A549 (cell line): ENCODE measurements around the gene CALHM3.

Experiments used
- CEBPB ChIP-seq, 2 experiments: fragments of >200 bp in 1 of 2; sonication (Bioruptor Twin) in 1 of 2; formaldehyde crosslinking in 1 of 2; IDR thresholded peaks; 2 replicates each; pipeline ENCODE4 v1.6.1; 2012 to 2016
- CHD4 ChIP-seq: fragments of 200-600 bp; sonication (generic); IDR thresholded peaks from 2 replicates; pipeline ENCODE4 v1.6.1; 2016; ENCODE audit warnings: antibody characterized with exemption, mild to moderate bottlenecking, borderline replicate concordance
- EP300 ChIP-seq, 2 experiments: fragments of >200 bp; sonication (Bioruptor Twin); formaldehyde crosslinking; IDR thresholded peaks; 2 replicates in 1 of 2; 3 replicates in 1 of 2; pipeline ENCODE4 v1.6.1; 2016 to 2017
- MAZ ChIP-seq: fragments of 150-350 bp; IDR thresholded peaks from 2 replicates; pipeline ENCODE4 v1.6.1; 2014; ENCODE audit warnings: antibody characterized with exemption, low read depth, low read length, borderline replicate concordance
- MYC ChIP-seq: IDR thresholded peaks from 2 replicates; pipeline ENCODE4 v1.6.1; 2012; ENCODE audit warnings: mild to moderate bottlenecking, inconsistent platforms, low read length, improper control_type of control experiment, borderline replicate concordance
- NR3C1 ChIP-seq: fragments of >200 bp; sonication (Bioruptor Twin); formaldehyde crosslinking; IDR thresholded peaks from 3 replicates; pipeline ENCODE4 v1.6.1; 2017
- RAD21 ChIP-seq, 2 experiments: fragments of >200 bp in 1 of 2; sonication (Bioruptor Twin) in 1 of 2; formaldehyde crosslinking in 1 of 2; IDR thresholded peaks in 1 of 2; conservative IDR thresholded peaks in 1 of 2; 2 replicates in 1 of 2; 3 replicates in 1 of 2; pipeline ENCODE4 v1.6.1; 2012 to 2018; ENCODE audit warnings: inconsistent platforms in 1 of 2
- TF ChIP-seq, protein P1 (sequence below): fragments of 200-600 bp; sonication (generic); IDR thresholded peaks from 2 replicates; pipeline ENCODE4 v1.6.1; 2016; ENCODE audit warnings: antibody characterized with exemption, mild to moderate bottlenecking, moderate library complexity
- TF ChIP-seq, protein P2 (sequence below): fragments of >200 bp; sonication (Bioruptor Twin); formaldehyde crosslinking; IDR thresholded peaks from 3 replicates; pipeline ENCODE4 v1.5.1; 2016

DNA sequence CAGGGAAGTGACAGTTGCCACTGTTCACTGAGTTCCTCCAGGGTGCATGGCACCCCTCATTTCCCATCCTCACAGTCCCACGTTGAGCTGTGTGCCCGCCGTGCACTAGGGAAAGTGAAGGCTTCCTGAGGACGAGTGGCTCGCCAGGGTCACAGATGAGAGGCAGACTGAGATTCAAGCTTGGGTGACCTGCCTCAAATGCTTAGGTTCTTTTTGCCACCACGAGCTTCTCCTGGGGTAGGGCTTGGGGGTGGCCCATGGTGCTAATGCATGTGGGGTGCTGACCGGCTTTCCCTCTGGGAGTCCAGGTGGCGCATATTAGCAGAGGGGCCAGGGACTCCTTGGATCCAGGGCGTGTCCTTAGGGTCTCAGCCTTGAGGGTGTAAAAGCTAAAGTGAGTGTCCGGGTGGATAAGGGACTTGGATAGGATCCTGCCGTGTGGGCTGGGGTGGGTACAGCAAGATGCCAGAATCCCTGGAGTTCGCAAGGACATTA is 28.8 kb downstream of the CALHM3 start:
- no peak for TF ChIP-seq RAD21 (conservative IDR thresholded peaks at IDR 0.05 in 1 of 2, IDR thresholded peaks at IDR 0.05 in 1 of 2)
- TF ChIP-seq, protein P1, sequence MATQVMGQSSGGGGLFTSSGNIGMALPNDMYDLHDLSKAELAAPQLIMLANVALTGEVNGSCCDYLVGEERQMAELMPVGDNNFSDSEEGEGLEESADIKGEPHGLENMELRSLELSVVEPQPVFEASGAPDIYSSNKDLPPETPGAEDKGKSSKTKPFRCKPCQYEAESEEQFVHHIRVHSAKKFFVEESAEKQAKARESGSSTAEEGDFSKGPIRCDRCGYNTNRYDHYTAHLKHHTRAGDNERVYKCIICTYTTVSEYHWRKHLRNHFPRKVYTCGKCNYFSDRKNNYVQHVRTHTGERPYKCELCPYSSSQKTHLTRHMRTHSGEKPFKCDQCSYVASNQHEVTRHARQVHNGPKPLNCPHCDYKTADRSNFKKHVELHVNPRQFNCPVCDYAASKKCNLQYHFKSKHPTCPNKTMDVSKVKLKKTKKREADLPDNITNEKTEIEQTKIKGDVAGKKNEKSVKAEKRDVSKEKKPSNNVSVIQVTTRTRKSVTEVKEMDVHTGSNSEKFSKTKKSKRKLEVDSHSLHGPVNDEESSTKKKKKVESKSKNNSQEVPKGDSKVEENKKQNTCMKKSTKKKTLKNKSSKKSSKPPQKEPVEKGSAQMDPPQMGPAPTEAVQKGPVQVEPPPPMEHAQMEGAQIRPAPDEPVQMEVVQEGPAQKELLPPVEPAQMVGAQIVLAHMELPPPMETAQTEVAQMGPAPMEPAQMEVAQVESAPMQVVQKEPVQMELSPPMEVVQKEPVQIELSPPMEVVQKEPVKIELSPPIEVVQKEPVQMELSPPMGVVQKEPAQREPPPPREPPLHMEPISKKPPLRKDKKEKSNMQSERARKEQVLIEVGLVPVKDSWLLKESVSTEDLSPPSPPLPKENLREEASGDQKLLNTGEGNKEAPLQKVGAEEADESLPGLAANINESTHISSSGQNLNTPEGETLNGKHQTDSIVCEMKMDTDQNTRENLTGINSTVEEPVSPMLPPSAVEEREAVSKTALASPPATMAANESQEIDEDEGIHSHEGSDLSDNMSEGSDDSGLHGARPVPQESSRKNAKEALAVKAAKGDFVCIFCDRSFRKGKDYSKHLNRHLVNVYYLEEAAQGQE: no peak
- TF ChIP-seq MYC: no peak
- no peak for TF ChIP-seq MAZ
- TF ChIP-seq, protein P2, sequence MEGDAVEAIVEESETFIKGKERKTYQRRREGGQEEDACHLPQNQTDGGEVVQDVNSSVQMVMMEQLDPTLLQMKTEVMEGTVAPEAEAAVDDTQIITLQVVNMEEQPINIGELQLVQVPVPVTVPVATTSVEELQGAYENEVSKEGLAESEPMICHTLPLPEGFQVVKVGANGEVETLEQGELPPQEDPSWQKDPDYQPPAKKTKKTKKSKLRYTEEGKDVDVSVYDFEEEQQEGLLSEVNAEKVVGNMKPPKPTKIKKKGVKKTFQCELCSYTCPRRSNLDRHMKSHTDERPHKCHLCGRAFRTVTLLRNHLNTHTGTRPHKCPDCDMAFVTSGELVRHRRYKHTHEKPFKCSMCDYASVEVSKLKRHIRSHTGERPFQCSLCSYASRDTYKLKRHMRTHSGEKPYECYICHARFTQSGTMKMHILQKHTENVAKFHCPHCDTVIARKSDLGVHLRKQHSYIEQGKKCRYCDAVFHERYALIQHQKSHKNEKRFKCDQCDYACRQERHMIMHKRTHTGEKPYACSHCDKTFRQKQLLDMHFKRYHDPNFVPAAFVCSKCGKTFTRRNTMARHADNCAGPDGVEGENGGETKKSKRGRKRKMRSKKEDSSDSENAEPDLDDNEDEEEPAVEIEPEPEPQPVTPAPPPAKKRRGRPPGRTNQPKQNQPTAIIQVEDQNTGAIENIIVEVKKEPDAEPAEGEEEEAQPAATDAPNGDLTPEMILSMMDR: no peak
- no peak for TF ChIP-seq CHD4
- TF ChIP-seq CEBPB (IDR thresholded peaks at IDR 0.05): no peak
- TF ChIP-seq EP300 (IDR thresholded peaks at IDR 0.05): no peak
- TF ChIP-seq NR3C1: no peak
